Central memory CD4-positive, alpha-beta T cell (primary cell): Measurements from ENCODE around the gene GALNT4.

ENCODE experiments used
- DNase-seq: peaks from one replicate; pipeline ENCODE4 v3.0.0; 2022
- total RNA-seq, 3 experiments: gene quantifications; one replicate each; lab custom pipeline; 2026; lab: John Stamatoyannopoulos, UW

Gene GALNT4
- total RNA-seq: 0.49 to 1.2 (median 0.76) reads per million in 3 experiments

DNA sequence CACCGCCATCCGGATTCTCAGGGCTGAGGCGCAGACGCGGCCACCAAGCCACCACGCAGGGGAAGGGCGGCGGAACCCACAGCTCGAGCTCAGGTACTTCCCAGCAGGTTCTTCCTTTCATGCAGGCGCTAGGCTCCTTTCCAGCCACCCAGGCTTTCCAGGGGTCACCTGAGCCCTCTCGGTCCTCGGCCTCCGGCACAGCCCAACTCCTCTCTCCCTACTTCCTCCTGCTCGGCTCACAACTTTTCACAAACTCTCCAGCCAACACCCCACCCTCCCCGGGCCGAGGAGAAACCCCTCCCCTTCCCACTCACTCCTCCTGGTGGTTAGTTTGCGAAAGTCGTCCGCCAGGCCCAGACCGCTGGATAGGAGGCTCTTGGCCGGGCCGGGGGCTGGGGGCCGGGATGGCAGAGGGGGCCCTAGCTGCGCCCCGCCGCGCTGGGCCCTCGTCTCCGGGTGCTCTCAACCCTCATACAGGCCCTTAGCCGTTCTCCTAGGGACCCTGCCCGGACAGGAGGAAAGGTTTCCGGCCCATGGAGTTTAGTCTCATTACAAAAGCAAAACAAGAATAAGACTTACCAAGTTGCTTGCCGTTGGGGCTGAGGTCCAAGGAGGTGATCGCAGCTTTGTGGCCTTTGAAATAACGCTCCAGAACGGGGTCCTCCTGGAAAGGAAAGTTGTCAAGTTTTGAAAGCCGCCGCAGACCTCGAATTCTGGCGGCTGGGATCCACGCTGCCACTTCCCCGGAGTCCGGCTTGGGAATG lies at the start of gene GALNT4:
Gene GALNT4, minus strand, starts transcription at position 256 of the 764 bp plus-strand sequence. Its CDS starts 247 bp downstream, at position 9.
- peak; percentile 76 for DNase-seq

DNA sequence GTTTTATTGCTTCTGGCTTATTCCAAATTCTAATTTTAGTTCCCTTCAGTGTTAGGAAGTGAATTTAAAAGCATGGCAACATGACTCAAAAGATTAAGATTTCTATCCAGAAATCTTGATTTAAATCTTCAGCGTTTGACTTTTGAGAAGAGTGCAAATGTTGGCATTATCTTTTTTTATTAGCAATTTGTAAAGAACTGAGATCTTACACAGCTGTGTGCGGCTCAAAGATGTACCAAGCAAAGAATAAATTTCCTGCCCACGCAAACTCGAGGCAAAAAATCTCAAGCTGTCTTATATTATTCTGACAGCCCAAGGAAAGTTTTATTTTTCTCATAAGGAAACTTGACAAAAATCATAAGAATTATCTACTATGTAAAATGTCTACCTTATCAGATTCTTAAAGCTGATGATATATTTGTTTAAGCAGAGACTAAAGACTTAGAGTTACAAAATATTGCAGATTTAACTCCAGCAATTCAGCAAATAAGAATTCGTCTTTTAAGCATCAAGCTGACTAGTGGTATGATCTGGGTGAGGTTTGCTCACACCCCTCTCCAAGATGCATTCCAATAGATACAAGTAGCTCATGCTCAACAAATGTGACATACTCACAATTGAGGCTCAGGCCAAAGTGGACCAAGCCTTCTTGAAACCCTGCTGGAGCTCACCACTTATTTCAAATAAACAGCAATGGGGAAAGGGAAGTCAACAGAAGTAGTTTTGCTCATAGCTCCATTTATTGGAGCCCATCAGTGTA lies 48.6 kb upstream of the GALNT4 start:
- DNase-seq: no peak

DNA sequence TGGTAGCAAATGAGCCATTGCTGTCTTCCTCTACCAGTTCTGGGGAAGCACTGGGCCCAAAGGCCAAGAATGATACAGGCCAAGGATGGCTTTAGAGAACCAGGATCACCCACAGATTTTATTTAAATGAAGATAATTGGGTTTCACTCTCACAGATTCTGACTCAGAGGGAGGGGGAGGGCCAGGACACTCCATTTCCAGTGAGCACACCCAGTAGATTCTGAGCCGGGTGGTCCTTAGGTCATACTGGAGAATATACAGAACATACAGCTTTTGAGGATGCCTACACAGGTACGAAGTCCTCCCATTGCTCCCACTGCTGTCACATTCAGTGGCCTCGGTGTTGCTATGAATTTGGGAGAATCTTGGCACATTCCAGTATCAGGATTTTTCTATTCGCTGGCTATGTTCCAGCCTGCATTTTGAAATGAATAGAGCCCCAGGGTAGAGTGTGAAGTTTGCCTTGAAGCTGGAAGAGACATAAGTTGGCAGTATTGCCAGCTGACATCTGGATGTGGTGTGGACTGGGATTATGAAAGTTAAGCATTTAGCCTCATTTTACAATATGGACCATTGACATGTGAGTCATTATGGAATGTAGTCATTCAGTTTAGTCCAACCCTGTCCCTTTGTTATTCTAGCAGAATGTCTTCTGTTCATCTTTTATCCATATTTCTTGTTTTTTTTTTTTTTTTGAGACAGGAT lies 47.0 kb upstream of the GALNT4 start:
- DNase-seq: no peak

DNA sequence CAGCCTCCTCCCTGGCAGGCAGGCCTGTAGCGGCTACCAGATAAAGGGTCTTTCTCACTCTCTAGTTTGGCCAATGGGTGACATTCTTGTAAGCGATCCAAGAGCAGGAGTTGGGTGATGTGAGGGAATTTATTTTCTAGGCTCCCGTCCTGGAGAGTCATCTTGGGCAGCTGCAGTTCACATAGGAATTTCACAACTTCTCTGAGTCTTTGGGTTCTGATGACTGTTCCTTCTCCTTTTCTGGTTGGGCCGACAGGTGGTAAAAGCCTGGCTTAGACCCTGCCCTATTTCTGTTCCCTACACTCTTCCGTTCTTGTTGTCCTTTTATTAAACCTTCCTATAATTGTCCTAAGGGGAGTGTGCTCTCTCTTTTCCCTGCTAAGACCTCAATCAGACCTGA lies 43.9 kb upstream of the GALNT4 start:
- DNase-seq: no peak

DNA sequence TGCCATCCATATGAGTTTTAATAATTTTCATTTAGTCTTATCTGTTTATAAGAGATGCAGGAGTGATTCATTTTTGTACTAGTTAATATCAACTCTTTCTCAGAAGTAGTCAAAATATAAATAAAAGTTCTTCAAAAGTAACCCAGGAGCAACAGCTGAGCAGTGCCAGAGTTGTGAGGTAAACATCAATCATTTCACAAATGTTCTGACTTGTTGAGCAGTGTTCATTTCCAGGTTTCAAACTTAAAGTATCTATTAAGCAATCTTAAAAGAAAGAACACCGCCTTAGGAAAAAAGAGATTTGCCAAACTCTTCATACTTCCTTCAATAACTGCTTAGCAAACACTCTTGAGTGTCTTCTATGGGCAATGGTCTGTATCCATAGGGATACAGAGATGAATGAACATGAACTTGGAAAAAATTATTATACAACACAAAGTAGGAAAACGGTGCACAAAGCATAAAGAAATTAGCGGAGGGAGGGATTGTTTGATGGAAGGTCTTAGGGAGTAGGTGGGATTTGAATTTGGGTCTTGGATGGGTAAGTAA lies 43.2 kb upstream of the GALNT4 start:
- DNase-seq: no peak

- no peak for DNase-seq
Measured at GRCh38 chr12:89566615-89567014, 42.0 kb upstream of the GALNT4 start.

GRCh38 chr12:89565002-89565401 lies 40.4 kb upstream of the GALNT4 start:
- DNase-seq: no peak

DNA sequence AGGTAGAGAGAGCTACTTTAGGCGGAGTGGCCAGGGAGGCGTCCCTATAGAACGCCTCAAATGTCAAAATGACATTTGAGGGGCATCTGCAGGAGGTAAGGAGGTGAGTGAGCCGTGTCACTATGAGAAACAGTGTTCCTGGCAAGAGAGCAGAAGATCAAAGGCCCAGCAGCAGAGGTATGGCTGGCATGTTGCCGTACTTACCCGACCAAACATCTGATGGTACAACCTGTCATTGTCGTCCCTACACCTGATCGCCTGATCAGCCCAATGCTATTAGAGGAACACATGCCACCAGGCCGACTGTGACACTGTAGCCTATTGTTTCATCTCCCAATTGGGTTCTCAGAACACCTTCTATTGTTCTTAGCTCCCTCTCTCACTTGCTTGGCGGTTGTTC lies 35.2 kb upstream of the GALNT4 start:
- DNase-seq: no peak

- DNase-seq: no peak
Measured at GRCh38 chr12:89556976-89557375, 32.4 kb upstream of the GALNT4 start.

DNA sequence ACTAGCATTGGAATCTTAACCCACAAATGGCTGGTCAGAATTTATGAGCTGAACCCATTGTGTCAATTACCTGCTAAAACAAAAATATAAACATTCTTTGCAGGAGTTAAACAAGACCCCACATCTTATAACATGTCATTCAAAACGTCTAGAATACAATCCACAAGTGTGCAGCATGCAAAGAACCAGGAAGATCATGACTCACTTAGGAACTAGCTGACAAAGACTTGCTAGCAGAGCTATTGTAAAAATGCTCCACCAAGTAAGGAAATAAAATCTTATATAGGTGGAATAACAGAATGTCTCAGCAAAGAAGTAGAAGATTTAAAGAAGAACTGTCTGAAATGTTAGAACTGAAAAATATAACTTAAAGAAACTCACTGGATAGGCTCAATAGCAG lies 27.8 kb upstream of the GALNT4 start:
- DNase-seq: no peak

- no peak for DNase-seq
Measured at GRCh38 chr12:89551747-89552146, 27.2 kb upstream of the GALNT4 start.

- no peak for DNase-seq
Measured at GRCh38 chr12:89547101-89547500, 22.5 kb upstream of the GALNT4 start.

GRCh38 chr12:89546151-89546550 lies 21.6 kb upstream of the GALNT4 start:
- no peak for DNase-seq

GRCh38 chr12:89544681-89545184 lies 20.1 kb upstream of the GALNT4 start:
- no peak for DNase-seq

- DNase-seq: no peak
Measured at GRCh38 chr12:89544022-89544421, 19.4 kb upstream of the GALNT4 start.

- DNase-seq: peak; percentile 58
Measured at GRCh38 chr12:89542912-89543592, 18.5 kb upstream of the GALNT4 start.

DNA sequence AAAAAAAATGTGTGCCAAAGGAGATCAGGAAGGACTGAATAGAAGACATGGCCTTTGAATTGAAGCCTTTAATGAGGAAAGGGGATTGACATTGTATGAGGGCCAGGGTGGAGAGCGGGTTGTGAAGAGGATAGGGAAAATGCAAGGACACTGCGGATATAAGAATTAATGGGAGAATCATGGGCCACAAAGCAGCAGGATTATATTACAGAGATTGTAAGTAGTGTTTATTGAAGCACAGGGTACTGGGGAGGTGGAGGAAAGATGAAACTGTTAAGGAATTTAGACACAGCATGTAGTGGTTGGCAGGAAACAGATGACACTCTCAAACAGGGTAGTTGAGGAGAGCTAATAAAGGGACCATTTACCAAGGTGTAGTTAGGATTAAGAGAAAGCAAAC lies 17.6 kb upstream of the GALNT4 start:
- no peak for DNase-seq

DNA sequence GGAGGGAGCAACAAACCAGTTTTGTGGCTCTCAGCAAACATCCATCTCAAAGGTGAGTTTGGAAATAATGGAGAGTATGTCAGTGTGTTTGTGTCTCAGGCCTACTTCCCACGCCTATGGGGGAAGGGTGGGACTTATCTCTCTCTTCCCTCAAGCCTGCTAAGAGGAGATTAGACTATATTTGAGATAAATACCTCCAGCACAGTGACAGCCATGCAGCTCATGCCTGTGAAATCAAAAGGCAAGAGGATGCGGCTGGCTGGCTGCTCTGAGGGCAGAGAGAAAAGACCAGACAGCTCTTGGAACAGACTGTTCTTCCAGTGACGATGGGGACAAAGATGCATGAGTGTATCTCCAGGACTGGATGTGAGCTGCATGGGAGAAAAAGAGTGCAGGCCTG lies 16.0 kb upstream of the GALNT4 start:
- no peak for DNase-seq

DNA sequence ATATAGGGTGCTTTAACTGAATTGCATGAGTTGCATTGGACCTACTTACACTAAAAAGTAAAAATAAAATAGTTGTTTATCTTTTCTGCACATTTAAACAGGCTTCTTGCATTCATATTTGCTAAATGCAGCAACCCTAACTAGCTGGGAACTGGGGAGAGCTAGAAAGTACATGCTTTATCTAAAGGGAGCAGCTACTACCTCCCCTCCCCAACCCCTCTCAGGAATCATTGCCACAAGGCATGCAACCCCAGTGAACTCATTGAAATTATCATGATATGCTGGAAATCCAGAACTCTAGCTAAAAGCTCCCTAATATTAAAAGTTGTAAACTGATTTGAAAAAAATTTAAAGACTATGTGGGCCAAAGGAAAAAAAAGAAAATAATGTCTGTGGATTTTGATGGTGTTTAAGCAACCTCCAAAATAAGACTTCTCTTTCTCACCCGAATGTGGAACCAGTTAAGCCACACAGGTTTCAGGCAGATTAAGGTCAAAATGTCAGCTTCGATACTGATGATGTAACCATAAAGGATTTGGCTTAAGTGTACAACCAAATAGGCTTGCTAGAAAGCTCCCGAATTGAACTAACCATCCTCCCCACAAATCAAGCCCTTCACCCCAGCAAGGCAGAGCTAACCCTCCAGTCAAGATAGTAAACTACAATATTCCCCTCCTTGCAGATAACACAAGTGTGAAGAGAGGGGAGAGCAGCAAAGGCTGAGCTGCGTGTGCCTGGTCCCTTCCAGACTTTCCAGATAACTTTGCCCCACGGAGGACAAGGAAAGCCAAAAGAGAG lies 15.0 kb upstream of the GALNT4 start:
- no peak for DNase-seq

DNA sequence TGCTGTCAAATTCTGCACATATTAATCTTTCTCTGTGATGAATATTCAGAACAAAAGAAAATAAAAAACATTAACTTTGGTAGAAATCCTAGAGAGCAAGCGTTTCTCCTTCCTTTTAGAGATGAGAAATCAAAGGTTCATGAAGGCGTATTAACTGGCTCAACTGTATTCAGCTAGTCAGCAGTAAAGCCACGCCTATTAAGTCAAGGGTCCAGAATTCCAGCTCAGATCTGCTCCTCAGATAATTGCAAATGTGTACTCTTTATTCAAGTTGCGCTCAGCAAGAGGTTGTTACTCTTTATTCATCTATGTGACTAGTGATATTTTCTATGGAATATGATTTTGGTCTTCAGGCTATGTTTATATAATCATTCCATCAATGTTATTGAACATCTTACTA lies 14.3 kb upstream of the GALNT4 start:
- no peak for DNase-seq

- DNase-seq: no peak
Measured at GRCh38 chr12:89537389-89537788, 12.8 kb upstream of the GALNT4 start.

DNA sequence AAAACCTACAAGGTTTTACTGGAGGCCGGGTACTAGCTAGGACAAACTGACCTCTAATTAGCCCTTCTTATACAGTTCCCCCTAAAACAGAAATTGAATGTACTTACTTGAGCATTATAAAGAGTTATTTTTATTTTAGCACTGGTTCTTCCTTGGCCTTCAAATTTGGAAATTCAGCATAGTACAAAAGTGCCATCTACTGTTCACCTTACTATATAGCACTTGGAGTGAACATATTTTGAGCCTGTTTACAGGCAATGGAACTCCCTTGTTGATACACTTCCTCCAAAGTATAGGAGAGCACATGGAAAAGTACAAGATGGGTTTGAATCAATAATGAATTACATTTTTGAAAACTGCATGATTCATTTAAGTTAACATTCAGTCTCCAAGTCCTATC lies 5.1 kb upstream of the GALNT4 start:
- DNase-seq: peak; percentile 40
